GM18870 (cell line): ENCODE results near the gene TRANK1.
A peak's percentile ranks its signal among the peaks of the same experiment; 100 is the strongest.
"Not testable (repeated sequence)": the region's sequence is repeated elsewhere in the genome, so short reads cannot be mapped to it uniquely, and the experiment has no call there.

Experiments used
- ATAC-seq: cut with Tn5 transposase; IDR thresholded peaks from one replicate; pipeline ENCODE4 v1.9.1; 2021; ENCODE audit warnings: moderate library complexity; ENCODE audit not compliant: unreplicated experiment

TRANK1 gene

DNA sequence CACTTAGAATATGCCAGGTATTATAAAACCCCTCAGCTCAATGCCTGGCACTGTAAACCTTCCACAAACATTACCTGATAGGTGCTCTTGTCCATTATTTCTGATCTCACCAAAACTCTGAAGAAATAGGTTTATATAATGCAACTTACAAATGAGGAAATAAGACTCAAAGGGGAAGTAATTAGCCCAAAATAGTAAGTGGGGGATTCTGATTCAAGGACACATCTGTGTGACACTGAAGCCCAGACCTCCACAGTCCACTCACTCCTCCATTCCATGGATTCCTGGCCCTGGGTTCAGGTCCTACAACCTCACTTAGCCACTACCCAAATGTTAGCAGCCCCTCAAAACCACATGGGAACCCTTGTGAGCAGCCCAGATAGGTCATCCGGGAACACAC lies 49.9 kb downstream of the TRANK1 start:
- ATAC-seq = no peak

DNA sequence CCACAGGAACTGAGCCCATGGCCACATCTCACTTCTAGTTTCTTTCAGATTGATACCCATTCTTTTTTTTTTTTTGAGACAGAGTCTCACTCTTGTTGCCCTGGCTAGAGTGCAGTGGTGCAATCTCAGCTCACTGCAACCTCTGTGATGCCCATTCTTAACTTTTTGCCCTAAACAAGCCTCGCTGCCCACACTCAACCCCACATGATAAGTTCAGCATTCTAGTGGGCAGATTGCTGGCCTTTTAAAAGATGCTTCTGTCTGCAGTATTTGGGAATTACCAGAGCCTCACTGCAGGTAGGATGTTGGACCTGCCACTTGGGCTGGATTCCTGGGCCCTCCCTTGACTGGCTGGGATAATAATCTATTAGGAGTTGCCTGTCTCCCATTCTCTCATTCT lies 51.0 kb downstream of the TRANK1 start:
- ATAC-seq = no peak

DNA sequence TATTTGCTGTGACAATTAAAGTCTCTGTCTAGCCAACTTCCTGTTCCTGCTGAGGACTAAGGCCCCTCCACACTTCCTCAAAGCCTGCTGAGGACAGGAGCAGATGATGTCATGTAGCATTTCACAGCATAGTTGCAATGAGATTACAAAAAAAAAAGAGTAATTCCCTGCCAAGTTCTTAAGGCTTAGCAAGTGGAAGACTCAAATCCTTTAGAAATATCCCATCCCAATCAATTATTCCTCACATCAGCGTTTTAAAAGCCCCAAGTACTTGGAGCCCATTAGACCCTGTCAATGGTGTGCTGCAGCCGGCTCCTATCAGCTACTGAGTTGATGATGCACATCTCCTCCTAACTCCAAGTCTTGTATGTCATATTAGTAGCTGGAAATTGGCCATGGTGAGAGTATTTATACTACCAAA lies 51.7 kb downstream of the TRANK1 start:
- ATAC-seq = peak; percentile 35

GRCh38 chr3:36892457-36893136 lies 52.3 kb downstream of the TRANK1 start:
- no peak for ATAC-seq

GRCh38 chr3:36891701-36892160 lies 53.1 kb downstream of the TRANK1 start:
- peak; percentile 68 for ATAC-seq

GRCh38 chr3:36891097-36891496 lies 53.8 kb downstream of the TRANK1 start:
- not testable (repeated sequence) for ATAC-seq

DNA sequence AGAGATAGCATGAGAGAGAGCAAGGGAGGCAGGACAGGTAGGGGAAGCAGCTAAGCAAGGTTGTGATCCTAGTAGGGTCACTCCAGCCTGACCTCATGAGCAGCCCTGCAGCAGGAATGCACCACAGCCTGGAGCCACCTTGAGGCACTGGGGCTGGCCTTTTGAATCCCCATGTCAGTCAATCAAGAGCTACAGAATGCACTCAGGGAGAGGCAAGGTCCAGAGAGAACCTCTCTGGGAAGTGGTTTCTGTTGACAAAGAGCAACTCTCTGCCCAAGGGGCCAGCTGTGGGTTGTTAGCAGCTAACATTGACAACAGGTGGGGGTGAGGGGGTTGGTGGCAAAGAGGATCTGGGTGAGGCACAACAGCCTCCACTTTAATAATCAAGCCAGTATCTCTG lies 54.6 kb downstream of the TRANK1 start:
- no peak for ATAC-seq

- no peak for ATAC-seq
Observed at GRCh38 chr3:36881735-36882134, 63.1 kb downstream of the TRANK1 start.

- not testable (repeated sequence) for ATAC-seq
Observed at GRCh38 chr3:36879842-36880241, 65.0 kb downstream of the TRANK1 start.

- no peak for ATAC-seq
Observed at GRCh38 chr3:36877930-36878685, 66.7 kb downstream of the TRANK1 start.

DNA sequence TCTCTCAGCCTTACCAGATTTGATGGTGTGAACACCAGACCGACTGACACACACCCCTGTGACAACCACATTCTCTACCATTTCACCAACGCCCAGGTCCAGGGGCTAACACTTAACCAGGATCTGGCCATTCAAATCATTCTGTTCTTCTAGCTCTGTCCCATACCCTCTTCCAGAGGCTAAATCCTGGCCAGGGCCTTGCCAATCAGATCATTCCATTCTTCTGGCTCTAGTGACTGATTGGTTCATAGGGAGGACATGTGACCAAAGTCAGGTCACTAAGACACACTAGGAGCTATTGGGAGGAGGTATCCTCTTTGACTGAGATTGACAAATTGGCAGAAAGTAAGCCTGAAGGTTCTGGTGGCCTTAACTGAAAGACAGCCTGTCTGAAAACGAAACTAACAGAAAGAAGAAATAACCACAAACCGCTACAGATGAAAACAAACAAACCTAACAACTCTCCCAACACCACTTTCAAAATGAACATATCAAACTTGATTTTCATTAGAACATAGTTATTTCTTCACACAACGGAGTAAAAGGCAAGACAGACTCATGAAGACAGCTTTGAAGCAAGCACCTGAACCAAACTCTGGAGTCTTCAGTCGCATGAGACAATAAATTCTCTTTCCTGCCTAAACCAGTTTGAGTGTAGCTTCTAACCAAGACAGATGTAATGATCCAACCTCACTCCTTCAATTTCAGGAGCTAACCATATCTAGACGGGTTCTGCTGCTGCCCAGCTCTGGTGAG lies 68.5 kb downstream of the TRANK1 start:
- peak; percentile 99 for ATAC-seq

DNA sequence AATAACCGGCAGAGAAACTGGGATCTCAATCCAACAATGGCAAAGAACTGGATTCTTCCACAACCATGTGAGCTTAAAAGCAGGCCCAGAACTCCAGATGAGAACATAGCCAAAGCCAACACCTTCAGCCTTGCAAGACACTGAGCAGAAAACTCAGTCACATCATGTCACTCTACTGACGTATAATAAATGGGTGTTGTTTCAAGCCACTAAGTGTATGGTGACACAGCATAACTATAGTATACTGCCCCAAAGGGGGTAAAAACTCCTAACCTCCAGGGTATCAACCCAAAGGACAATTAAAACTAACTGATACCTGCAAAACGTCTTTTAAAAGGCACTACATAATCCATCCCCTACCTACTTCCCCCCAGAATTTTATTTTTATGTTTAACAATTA lies 69.5 kb downstream of the TRANK1 start:
- no peak for ATAC-seq

DNA sequence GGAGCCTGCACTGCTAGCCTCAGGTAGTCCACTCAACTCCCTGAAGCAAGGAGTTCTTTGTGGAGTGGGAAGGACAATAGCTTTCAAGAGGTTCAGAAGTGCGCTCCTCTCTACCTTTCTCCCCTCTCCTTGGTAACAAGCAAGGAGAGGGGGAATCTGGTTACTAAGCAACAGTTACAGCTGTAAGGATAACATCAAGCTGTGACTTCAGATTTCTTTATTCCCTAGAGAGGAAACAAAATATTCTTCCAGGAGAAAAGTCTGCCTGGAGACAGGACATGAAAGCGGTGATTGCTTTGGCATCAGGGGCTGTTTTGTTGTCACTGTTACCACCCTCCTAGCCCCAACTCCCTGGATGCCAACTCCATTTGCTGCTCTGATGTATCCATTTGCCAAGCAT lies 70.4 kb downstream of the TRANK1 start:
- ATAC-seq = no peak

- no peak for ATAC-seq
Observed at GRCh38 chr3:36871379-36872126, 73.3 kb downstream of the TRANK1 start.

DNA sequence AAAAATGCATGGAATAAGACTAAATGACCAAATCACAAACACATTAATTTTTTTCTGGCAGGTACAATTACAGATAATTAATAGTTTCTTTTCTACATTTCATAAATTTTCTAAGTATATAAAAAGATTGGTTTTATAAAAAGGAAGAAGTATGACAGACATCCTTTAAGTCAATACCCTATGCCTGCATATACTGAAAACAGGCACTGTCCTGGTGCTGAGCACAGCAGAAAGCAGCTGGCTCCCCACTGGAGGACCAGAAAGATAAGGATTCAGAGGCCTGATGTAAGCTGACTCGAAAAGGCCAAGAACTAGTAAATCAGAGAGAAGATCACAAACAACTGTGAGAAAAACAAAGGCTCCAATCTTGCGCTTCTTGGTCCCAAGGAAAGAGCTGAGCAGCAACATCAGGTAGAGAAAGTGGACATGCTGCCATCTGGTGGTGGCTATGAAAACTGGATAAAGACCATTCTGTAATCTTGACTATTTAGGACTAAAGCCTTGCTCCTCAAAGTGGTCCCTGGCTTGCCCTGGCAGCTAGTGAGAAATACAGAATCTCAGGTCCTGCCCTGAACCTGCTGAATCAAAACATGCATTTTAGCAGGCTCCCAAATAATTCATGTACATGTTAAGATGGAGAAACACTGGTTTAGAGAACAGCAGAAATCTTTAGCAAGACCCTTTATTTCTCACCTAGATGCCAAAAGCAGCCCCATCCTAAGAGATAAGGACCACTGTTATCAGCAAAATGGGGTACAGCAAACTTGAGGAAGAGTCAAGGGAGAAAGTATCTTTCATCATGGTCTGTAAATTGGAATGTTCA lies 76.0 kb downstream of the TRANK1 start:
- peak; percentile 93 for ATAC-seq

- no peak for ATAC-seq
Observed at GRCh38 chr3:36867810-36868209, 77.0 kb downstream of the TRANK1 start.

- ATAC-seq = no peak
Observed at GRCh38 chr3:36866368-36866767, 78.5 kb downstream of the TRANK1 start.

GRCh38 chr3:36864180-36865053 lies 80.4 kb downstream of the TRANK1 start:
- no peak for ATAC-seq

- ATAC-seq = no peak
Observed at GRCh38 chr3:36862076-36862755, 82.6 kb downstream of the TRANK1 start.
